IPS-20b (cell line): ENCODE measurements around the gene HOXB3.
A peak's percentile ranks its signal among the peaks of the same experiment; 100 is the strongest.

Experiments used
- H3K27ac ChIP-seq: one replicate; pipeline ENCODE4 v1.5.1; 2013; ENCODE audit warnings: low read length
- H3K27me3 ChIP-seq: 2 replicates; pipeline ENCODE4 v1.6.1; 2013; ENCODE audit warnings: mild to moderate bottlenecking, low read length, inconsistent platforms; ENCODE audit not compliant: insufficient read depth
- H3K36me3 ChIP-seq: 2 replicates; pipeline ENCODE4 v1.6.1; 2013; ENCODE audit warnings: low read depth, mild to moderate bottlenecking, inconsistent platforms, low read length, moderate library complexity; ENCODE audit not compliant: insufficient read depth
- H3K4me1 ChIP-seq: 2 replicates; pipeline ENCODE4 v1.6.1; 2013; ENCODE audit warnings: mild to moderate bottlenecking, control low read depth, inconsistent platforms, low read length, moderate library complexity; ENCODE audit not compliant: insufficient read depth
- H3K4me3 ChIP-seq: 2 replicates; pipeline ENCODE4 v1.5.1; 2013; ENCODE audit warnings: mild to moderate bottlenecking, low read length, inconsistent platforms
- H3K9ac ChIP-seq: 2 replicates; pipeline ENCODE4 v1.6.1; 2013; ENCODE audit warnings: low read depth, mild to moderate bottlenecking, inconsistent platforms, low read length, moderate library complexity
- H3K9me3 ChIP-seq: 2 replicates; pipeline ENCODE4 v1.6.1; 2013; ENCODE audit warnings: mild to moderate bottlenecking, low read depth, low read length, inconsistent platforms; ENCODE audit not compliant: insufficient read depth

Gene HOXB3

DNA sequence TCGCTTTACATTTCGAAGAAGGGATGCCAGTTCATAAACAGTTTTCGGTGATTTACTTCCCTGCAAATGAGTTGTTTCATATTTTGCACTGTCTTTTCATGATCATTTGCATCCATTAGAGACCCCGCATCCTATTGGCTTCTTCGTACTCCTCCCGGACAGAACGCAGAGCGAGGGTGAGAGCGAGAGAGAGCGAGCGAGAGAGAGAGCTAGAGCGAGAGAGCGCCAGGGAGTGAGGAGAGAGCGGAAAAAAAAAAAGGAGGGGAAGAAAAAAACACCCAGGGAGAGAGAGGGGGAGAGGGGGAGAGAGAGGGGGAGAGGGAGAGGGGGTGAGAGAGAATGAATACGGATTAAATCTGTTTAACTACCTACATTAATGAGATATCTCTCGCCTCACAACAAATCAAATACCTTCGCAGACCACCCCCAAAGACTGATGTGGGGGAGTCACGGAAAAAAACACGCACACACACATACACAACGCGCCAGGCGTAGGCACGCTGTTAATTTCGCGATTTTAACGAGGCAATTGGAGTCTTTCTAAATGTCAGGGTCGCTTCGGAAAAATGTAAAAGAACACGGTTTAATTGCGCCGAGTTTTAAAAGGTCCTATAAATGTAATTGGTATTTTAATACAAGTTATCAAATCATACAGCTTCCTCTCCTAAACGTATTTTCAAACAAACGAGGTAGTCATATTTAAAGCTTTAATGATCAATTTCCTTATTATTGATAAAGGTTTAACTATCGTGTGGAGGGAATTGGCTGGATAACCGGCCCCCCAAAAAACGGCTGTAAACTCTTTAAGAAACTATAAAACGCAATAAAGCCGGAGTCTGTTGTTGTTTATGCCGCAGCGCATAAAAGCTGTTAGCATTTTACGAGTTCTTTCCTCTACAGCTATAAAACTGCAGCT, 25.3 kb upstream of the HOXB3 start, which contains the start of gene HOXB8:
HOXB8 (minus strand) TSS at position 246 of the 916 bp plus-strand sequence. CDS start 588 bp downstream, outside the sequence.
- Histone ChIP-seq H3K4me1 (no peaks in the 10 kb centered on the region), H3K9ac (no peak within 1 kb of the TSS), H3K36me3 (no peaks in the 10 kb centered on the region), H3K4me3 (no peak within 1 kb of the TSS), H3K9me3 (peaks cover 11% of the 10 kb centered on the region; the same call in 1 of the 2 replicates), H3K27ac (no peak within 1 kb of the TSS), H3K27me3 (peaks cover 100% of the 10 kb centered on the region)

GRCh38 chr17:48613862-48614694, 24.0 kb upstream of the HOXB3 start:
- H3K4me1 ChIP-seq = no peaks in the 10 kb centered on the region
- no peak overlapping the region for H3K4me3 ChIP-seq
- peaks cover 100% of the 10 kb centered on the region for H3K27me3 ChIP-seq
- peaks cover 9% of the 10 kb centered on the region; the same call in 1 of the 2 replicates for H3K9me3 ChIP-seq
- no peak overlapping the region for H3K9ac ChIP-seq
- H3K27ac ChIP-seq = no peak overlapping the region
- no peaks in the 10 kb centered on the region for H3K36me3 ChIP-seq

GRCh38 chr17:48612854-48613691, 23.0 kb upstream of the HOXB3 start:
- no peak overlapping the region for H3K27ac ChIP-seq
- H3K4me3 ChIP-seq = no peak overlapping the region
- H3K27me3 ChIP-seq = peaks cover 100% of the 10 kb centered on the region

DNA sequence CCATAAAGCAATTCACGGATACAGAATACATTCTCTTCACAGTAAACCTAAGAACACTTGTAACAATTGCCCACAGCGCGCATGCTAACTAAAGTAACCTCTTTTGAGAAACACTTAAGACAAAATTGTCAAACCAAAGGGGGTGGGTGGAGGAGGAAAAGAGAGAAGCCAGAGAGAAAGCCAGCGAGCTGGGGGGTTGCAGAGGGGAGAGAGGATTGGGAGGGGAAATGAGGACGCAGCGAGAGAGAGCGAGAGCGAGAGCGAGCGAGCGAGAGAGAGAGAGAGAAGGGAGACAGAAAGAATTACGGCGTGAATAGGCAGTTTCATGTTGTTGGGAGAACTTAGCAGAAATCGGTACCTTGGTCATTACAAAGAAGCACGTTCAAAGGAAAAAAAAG, 22.4 kb upstream of the HOXB3 start:
- H3K27ac ChIP-seq = no peak overlapping the region
- no peaks in the 10 kb centered on the region for H3K4me1 ChIP-seq
- no peak overlapping the region for H3K9ac ChIP-seq
- no peak overlapping the region for H3K4me3 ChIP-seq
- peaks cover 100% of the 10 kb centered on the region for H3K27me3 ChIP-seq
- no peaks in the 10 kb centered on the region for H3K36me3 ChIP-seq
- peaks cover 13% of the 10 kb centered on the region; the same call in 1 of the 2 replicates for H3K9me3 ChIP-seq

More at GRCh38 chr17:48612854-48613691, 23.0 kb upstream of the HOXB3 start:
- Histone ChIP-seq H3K4me1 (no peaks in the 10 kb centered on the region), H3K9me3 (peaks cover 13% of the 10 kb centered on the region; the same call in 1 of the 2 replicates), H3K36me3 (no peaks in the 10 kb centered on the region), H3K9ac (no peak overlapping the region)

- no peaks in the 10 kb centered on the region for H3K36me3 ChIP-seq
- H3K27ac ChIP-seq = no peak overlapping the region
- H3K4me3 ChIP-seq = no peak overlapping the region
Observed at GRCh38 chr17:48611681-48612455, 21.8 kb upstream of the HOXB3 start.

GRCh38 chr17:48611213-48611612, 21.2 kb upstream of the HOXB3 start:
- Histone ChIP-seq H3K9me3 (peaks cover 7% of the 10 kb centered on the region; the same call in 1 of the 2 replicates), H3K9ac (no peak overlapping the region), H3K4me3 (no peak overlapping the region), H3K27ac (no peak overlapping the region), H3K36me3 (no peaks in the 10 kb centered on the region), H3K27me3 (peaks cover 100% of the 10 kb centered on the region), H3K4me1 (no peaks in the 10 kb centered on the region)

More at GRCh38 chr17:48611681-48612455, 21.8 kb upstream of the HOXB3 start:
- H3K4me1 ChIP-seq = no peaks in the 10 kb centered on the region
- H3K9ac ChIP-seq = no peak overlapping the region
- H3K27me3 ChIP-seq = peaks cover 100% of the 10 kb centered on the region
- peaks cover 8% of the 10 kb centered on the region; the same call in 1 of the 2 replicates for H3K9me3 ChIP-seq

GRCh38 chr17:48610282-48611211, 20.5 kb upstream of the HOXB3 start, which contains the start of gene HOXB7:
TSS of gene HOXB7 (minus strand) at chr17:48611017. CDS start at chr17:48610918, 99 bp downstream.
- no peak within 1 kb of the TSS for H3K9ac ChIP-seq
- no peaks in the 10 kb centered on the region for H3K4me1 ChIP-seq
- peaks cover 7% of the 10 kb centered on the region; the same call in 1 of the 2 replicates for H3K9me3 ChIP-seq
- no peak within 1 kb of the TSS for H3K27ac ChIP-seq
- peaks cover 100% of the 10 kb centered on the region for H3K27me3 ChIP-seq
- H3K4me3 ChIP-seq = peak within 1 kb of the TSS; percentile 36; the same call in 1 of the 2 replicates
- H3K36me3 ChIP-seq = no peaks in the 10 kb centered on the region

DNA sequence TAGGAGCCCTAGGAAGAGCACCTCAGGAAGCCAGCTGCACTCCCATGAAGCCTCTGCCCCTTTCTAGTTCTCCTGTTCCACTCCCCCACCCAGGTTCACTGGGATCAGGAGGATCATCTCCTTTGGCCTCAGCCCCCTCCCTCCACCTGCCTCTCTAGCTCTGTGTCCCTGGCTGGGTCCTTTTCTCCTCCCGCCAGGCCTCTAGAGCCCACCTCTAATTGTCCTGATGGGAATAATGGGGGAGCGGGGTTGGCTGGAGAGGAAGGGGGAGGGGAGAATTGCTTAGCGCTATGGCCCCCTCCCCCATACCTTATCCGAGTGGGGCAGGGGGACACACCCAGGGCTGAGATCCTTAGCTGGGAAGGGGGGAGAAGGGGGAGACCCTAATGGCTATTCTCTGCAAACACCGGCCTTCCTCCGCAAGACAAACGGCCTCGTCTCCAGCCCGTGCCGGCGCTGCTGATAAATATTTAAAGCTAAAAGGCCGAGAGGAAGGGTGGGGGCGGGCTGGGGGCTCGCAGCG, 19.8 kb upstream of the HOXB3 start:
- Histone ChIP-seq H3K36me3 (no peaks in the 10 kb centered on the region), H3K4me3 (no peak overlapping the region), H3K9me3 (peaks cover 7% of the 10 kb centered on the region; the same call in 1 of the 2 replicates), H3K4me1 (no peaks in the 10 kb centered on the region), H3K27ac (no peak overlapping the region), H3K27me3 (peaks cover 100% of the 10 kb centered on the region), H3K9ac (no peak overlapping the region)

DNA sequence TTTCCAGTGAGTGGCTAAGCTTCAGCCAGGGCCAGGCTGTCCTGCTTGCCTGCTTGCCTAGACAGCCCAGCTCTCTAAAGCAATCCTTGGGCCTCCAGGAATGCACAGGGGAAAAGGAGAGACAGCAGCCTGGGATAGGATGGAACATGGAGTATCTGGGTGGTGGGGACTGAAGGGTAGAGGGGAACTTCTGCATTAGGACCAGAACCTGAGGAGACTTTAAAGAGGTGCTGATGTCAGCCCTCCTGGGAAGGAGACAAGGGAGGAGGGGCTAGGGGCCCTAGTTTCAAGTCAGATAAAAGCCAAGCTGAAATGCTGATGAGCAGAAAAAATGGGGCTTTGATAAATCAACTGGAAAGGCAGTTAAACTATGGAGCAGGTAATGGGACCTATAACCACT, 19.0 kb upstream of the HOXB3 start:
- H3K27me3 ChIP-seq = peaks cover 100% of the 10 kb centered on the region

More for the DNA sequence above, 19.0 kb upstream of the HOXB3 start:
- Histone ChIP-seq H3K4me3 (no peak overlapping the region), H3K9me3 (peaks cover 7% of the 10 kb centered on the region; the same call in 1 of the 2 replicates), H3K4me1 (no peaks in the 10 kb centered on the region), H3K36me3 (no peaks in the 10 kb centered on the region), H3K9ac (no peak overlapping the region), H3K27ac (no peak overlapping the region)
